ENCODE data around the gene SPTA1. TPM values are rescaled to one million over a fixed set of nuclear protein-coding genes. Genes with fewer than 3 reads are reported as not detected.
A peak's percentile ranks its signal among the peaks of the same experiment; 100 is the strongest.

SPTA1 gene
- total RNA-seq, 1 donor from 2014 or later = 6.1 TPM

DNA sequence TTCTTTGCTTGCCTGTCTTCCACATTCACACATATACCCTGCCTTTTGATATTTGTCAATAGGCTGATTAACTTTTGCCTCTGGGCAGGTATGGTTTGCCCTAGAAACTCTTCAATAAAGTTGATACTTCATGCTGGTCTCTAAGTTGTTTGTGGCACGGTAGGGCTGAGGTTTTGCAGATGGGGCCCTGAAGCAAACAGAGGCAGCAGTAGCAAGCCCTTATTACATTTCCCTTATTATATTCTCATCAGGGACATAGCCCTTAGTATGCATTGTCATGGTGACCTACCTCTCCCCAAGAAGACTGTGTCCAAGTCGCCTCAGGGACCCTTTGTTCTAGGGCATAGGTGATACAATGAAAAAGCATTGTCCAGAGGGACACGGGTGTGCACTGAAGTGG, 116.0 kb downstream of the SPTA1 start, which contains the start of gene OR6P1:
Gene OR6P1, minus strand, starts transcription at position 101 of the 400 bp plus-strand sequence. CDS start 6,976 bp downstream, outside the sequence.
- TF ChIP-seq, protein P1, sequence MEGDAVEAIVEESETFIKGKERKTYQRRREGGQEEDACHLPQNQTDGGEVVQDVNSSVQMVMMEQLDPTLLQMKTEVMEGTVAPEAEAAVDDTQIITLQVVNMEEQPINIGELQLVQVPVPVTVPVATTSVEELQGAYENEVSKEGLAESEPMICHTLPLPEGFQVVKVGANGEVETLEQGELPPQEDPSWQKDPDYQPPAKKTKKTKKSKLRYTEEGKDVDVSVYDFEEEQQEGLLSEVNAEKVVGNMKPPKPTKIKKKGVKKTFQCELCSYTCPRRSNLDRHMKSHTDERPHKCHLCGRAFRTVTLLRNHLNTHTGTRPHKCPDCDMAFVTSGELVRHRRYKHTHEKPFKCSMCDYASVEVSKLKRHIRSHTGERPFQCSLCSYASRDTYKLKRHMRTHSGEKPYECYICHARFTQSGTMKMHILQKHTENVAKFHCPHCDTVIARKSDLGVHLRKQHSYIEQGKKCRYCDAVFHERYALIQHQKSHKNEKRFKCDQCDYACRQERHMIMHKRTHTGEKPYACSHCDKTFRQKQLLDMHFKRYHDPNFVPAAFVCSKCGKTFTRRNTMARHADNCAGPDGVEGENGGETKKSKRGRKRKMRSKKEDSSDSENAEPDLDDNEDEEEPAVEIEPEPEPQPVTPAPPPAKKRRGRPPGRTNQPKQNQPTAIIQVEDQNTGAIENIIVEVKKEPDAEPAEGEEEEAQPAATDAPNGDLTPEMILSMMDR (IDR thresholded peaks at IDR 0.05; ENCODE audit: unreplicated experiment) = no peak
- no peaks in the 10 kb centered on the region for H3K36me3 Mint-ChIP-seq (ENCODE audit: low read depth, unreplicated experiment)
- H3K9me3 Mint-ChIP-seq (ENCODE audit: unreplicated experiment) = no peaks in the 10 kb centered on the region
- H3K27me3 Mint-ChIP-seq (ENCODE audit: unreplicated experiment) = no peaks in the 10 kb centered on the region
- H3K27ac Mint-ChIP-seq (ENCODE audit: unreplicated experiment) = no peak within 1 kb of the TSS
- no peak within 1 kb of the TSS for H3K4me3 Mint-ChIP-seq (ENCODE audit: unreplicated experiment)
- no peaks in the 10 kb centered on the region for H3K4me1 Mint-ChIP-seq (ENCODE audit: unreplicated experiment)
- DNase-seq (ENCODE audit: low spot score) = no peak

DNA sequence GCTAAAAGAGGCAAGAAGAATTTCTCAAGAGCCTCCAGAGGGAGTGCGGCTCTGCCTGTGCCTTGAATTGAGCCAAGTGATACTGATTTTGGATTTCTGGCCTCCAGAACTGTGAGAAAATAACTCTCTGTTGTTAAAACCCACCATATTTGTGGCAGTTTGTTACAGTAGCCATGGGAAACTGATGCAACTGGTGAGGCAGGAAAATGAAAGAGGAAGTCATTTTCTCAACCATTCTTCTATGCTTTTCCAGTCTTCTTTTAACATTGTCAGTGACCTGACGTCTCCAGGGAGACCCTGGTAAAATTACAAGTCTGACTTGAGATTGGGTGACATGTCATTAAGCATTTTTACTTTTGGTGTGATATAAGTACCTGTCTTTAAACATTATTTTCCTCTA, 121.9 kb downstream of the SPTA1 start:
- no peaks in the 10 kb centered on the region for H3K27me3 Mint-ChIP-seq (ENCODE audit: unreplicated experiment)
- H3K4me3 Mint-ChIP-seq (ENCODE audit: unreplicated experiment) = no peak overlapping the region
- peaks cover 11% of the 10 kb centered on the region for H3K4me1 Mint-ChIP-seq (ENCODE audit: unreplicated experiment)
- H3K9me3 Mint-ChIP-seq (ENCODE audit: unreplicated experiment) = no peaks in the 10 kb centered on the region
- H3K36me3 Mint-ChIP-seq (ENCODE audit: low read depth, unreplicated experiment) = no peaks in the 10 kb centered on the region
- DNase-seq (ENCODE audit: low spot score) = no peak
- peak overlapping the region; percentile 55 for H3K27ac Mint-ChIP-seq (ENCODE audit: unreplicated experiment)
- TF ChIP-seq, protein P1 (IDR thresholded peaks at IDR 0.05; ENCODE audit: unreplicated experiment) = no peak

DNA sequence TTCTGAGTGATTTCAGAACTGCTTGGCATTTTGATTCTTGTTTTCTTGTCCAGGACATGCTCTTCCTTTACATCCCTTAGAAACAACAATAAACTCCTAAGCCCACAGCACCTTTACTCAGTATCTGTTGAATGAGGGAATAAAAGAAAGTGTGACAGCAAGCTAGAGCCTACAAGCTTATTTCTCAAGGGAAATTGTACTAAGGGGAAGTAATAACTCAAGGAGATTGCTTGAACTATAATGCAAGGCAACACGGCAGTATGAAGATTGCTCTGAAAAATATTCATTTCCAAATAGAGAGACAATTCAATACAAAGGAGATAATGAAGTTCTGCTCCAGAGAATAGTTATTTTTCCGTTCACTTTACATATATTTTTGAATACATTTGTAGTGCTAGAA, 122.7 kb downstream of the SPTA1 start:
- H3K9me3 Mint-ChIP-seq (ENCODE audit: unreplicated experiment) = no peaks in the 10 kb centered on the region
- no peak overlapping the region for H3K4me3 Mint-ChIP-seq (ENCODE audit: unreplicated experiment)
- no peaks in the 10 kb centered on the region for H3K27me3 Mint-ChIP-seq (ENCODE audit: unreplicated experiment)
- peaks cover 11% of the 10 kb centered on the region for H3K4me1 Mint-ChIP-seq (ENCODE audit: unreplicated experiment)
- TF ChIP-seq, protein P1 (IDR thresholded peaks at IDR 0.05; ENCODE audit: unreplicated experiment) = no peak
- no peaks in the 10 kb centered on the region for H3K36me3 Mint-ChIP-seq (ENCODE audit: low read depth, unreplicated experiment)
- no peak for DNase-seq (ENCODE audit: low spot score)
- peak overlapping the region; percentile 55 for H3K27ac Mint-ChIP-seq (ENCODE audit: unreplicated experiment)

Other genes with a start within 250 kb of the SPTA1 start
- not detected for gene OR10K1, start 224.9 kb downstream of the SPTA1 start, total RNA-seq (ENCODE audit: unreplicated experiment)
- not detected for gene OR10R2, start 214.5 kb downstream of the SPTA1 start, total RNA-seq (ENCODE audit: unreplicated experiment)
- gene OR6Y1, start 132.3 kb downstream of the SPTA1 start, total RNA-seq (ENCODE audit: unreplicated experiment) = not detected
- gene OR6P1, start 116.1 kb downstream of the SPTA1 start, total RNA-seq (ENCODE audit: unreplicated experiment) = not detected
- gene OR10X1, start 106.8 kb downstream of the SPTA1 start, total RNA-seq (ENCODE audit: unreplicated experiment) = not detected
- gene OR10Z1, start 81.4 kb downstream of the SPTA1 start, total RNA-seq (ENCODE audit: unreplicated experiment) = not detected
- not detected for gene OR6K2, start 13.9 kb upstream of the SPTA1 start, total RNA-seq (ENCODE audit: unreplicated experiment)
- not detected for gene OR6K3, start 34.0 kb upstream of the SPTA1 start, total RNA-seq (ENCODE audit: unreplicated experiment)
- gene OR6K6, start 68.0 kb upstream of the SPTA1 start, total RNA-seq (ENCODE audit: unreplicated experiment) = not detected
- gene OR6N1, start 85.5 kb upstream of the SPTA1 start, total RNA-seq (ENCODE audit: unreplicated experiment) = not detected
- not detected for gene OR6N2, start 94.5 kb upstream of the SPTA1 start, total RNA-seq (ENCODE audit: unreplicated experiment)
- not detected for gene MNDA, start 144.6 kb upstream of the SPTA1 start, total RNA-seq (ENCODE audit: unreplicated experiment)
- gene PYHIN1, start 244.8 kb upstream of the SPTA1 start, total RNA-seq (ENCODE audit: unreplicated experiment) = not detected